Upper lobe of left lung (tissue), 4 donors: Measurements from ENCODE around the gene CAMK4.

Experiments
- CTCF ChIP-seq, 6 experiments: fragments of 450-650 bp in 4 of 6; fragments of 200-600 bp in 2 of 6; sonication (generic) in 2 of 6; IDR thresholded peaks; one replicate each; pipeline ENCODE4 v1.5.1; 2016 to 2019; ENCODE audit warnings: antibody characterized with exemption in 6 of 6
- EP300 ChIP-seq, 4 donors: sonication (generic); formaldehyde crosslinking; IDR thresholded peaks; one replicate each; pipeline ENCODE4 v1.5.1; 2017; ENCODE audit warnings: antibody characterized with exemption in 4 of 4, control low read depth in 2 of 4
- POLR2A ChIP-seq, 4 donors: fragments of 450-650 bp; IDR thresholded peaks; one replicate each; pipeline ENCODE4 v1.5.1; 2016 to 2017; ENCODE audit warnings: antibody characterized with exemption in 4 of 4, mild to moderate bottlenecking in 2 of 4
- POLR2AphosphoS5 ChIP-seq, 2 donors: sonication (generic); formaldehyde crosslinking; IDR thresholded peaks; one replicate each; pipeline ENCODE4 v1.5.1; 2017; ENCODE audit warnings: antibody characterized with exemption in 2 of 2

- TF ChIP-seq POLR2A (IDR thresholded peaks at IDR 0.05), result no peak
- no peak for TF ChIP-seq CTCF (IDR thresholded peaks at IDR 0.05)
- TF ChIP-seq POLR2AphosphoS5 (IDR thresholded peaks at IDR 0.05), result no peak
- no peak for TF ChIP-seq EP300 (IDR thresholded peaks at IDR 0.05)
Observed at GRCh38 chr5:111229221-111229835, 5.1 kb downstream of the CAMK4 start.
